NCI-H2196 (cell line): ENCODE results near the gene TLR1.
"Not testable (repeated sequence)": the region's sequence is repeated elsewhere in the genome, so short reads cannot be mapped to it uniquely, and the experiment has no call there.

Experiments
- DNase-seq: peaks from one replicate; lab custom pipeline; 2025; ENCODE audit not compliant: unreplicated experiment; lab: John Stamatoyannopoulos, UW

The TLR1 gene

DNA sequence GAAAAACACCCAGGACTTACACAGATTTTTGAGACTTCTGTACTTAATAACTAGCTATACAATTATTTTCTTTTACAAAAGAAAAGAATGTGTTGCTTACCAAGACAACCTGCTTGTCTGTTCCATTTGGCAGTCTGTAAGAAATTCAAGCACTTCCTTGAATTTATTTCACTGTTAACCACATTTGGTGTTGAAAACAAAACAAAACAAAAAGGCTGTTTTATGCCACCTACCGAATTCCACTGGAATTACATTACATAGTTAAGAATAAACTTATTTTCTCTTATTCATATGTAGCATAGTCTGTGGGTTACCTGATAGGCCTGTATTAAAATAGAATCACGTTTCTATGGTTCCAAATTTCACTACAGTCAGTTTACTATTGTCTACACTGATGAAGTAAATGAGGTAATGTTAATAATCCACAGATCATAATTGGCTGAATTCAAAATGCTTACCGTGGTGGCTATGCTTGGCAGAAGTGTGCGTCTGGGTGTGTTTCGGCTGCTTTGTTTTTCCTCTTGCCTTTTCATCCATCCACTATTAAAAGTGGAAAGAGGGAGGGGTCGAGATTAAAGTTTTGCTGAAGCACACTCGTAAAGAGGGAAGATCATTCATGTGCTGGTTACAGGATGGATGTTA, at the start of gene TLR1:
TLR1 (minus strand) TSS at position 138 of the 642 bp plus-strand sequence. CDS start 5,960 bp downstream, outside the sequence.
- peak; percentile 51 for DNase-seq

DNA sequence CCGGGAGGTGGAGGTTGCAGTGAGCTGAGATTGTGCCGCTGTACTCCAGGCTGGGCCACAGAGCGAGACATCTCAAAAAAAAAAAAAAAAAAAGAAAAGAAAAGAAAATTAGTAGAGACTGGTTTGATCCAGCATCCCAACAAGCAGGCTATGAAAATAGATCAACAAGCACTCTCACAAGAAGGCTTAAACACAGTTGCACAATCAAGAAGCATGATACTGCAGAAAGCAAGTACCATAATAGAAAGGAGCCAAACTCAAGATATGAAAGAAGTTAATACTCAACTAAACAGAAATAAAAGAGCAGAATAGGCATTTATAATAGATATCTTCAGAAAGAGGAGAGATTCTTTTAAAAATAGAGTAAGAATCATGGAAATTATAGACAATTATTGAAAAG, 41.4 kb upstream of the TLR1 start:
- no peak for DNase-seq

DNA sequence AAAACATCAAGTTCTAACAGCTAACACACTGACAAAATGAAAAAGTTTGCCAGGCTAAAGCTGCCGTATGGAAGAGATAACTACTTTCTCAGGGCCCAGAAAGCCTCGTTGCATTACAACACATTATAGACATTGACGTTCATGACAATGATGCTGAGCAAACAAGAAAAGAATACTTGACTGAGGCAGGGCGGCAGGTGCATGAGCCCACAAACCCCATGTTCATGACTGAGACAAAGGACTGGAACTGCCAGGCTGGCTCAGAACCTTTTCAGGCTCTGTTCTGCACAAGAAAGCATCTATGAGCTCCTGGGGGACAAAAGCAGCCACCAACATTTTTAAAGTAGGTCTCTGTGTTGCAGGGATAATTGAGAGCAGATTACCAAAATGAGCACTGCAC, 38.4 kb upstream of the TLR1 start:
- DNase-seq: peak; percentile 14

DNA sequence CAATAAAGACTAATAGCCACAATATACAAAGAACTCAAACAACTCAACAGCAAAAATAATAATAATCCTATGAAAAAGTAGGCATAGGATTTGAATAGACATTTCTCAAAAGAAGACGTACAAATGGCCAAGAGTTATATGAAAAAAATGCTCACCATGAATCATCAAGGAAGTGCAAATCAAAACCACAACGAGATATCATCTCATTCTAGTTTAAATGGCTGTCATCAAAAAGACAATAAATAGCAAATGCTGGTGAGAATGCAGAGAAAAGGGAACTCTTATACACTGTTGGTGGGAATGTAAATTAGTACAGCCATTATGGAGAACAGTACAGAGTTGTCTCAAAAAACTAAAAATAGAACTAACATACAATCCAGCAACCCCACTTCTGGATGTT, 33.3 kb upstream of the TLR1 start:
- DNase-seq: no peak

- DNase-seq: no peak
Observed at GRCh38 chr4:38837334-38837733, 32.7 kb upstream of the TLR1 start.

DNA sequence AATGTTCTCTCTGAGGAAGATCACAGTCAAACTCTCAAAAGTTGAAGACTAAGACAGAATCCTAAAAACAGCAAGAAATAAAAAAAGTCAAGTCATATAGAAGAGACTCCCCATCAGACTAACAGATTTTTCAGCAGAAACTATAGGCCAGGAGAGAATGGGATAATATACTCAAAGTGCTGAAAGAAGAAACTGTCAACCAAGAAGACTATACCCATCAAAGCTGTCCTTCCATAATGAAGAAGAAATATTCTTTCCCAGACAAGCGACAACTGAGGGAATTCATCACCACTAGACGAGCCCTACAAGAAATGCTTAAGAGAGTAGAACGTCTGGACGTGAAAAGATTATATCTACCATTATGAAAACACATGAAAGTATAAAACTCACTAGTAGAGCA, 30.0 kb upstream of the TLR1 start:
- DNase-seq: no peak

DNA sequence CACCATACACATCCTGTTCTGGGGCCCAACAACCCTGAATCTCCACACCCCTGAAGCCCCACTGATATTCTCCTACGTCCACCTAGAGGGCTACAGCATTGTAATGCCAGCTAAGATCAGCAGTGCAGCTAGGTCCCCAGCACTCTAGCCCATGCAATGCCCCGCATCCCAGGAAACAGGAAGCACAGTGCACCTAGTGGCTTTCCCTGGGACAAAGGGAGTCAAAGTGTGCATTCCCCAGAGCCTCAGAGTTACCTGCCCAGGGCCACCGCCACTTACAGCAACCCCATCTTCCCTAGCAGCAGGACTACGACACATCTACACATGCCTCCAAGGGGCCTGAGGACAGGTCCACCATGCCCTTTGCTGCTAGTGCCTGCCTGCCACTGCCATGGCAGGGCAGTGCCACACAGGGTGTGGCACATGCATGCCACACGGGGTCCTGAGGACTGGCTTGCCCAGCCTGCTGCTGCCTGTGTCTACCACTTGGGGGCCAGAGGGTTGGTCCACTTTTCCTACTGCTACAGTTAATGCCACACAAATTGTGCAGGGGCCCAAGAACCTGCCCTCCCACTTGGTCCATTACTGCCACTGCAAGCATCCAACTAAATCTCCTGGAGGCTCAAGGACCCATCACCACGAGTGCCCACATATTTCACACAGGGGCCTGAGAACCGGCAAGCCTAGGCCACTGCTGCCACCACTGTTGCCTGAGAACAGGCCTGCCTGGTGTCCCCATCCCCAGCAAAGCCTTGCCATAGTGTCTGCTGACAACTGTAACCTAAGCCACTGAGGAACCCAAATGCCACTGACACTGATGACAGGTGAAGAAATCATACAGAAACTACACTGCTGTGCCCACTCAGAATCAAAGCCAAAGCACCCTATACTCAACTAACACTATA, 28.3 kb upstream of the TLR1 start:
- no peak for DNase-seq

DNA sequence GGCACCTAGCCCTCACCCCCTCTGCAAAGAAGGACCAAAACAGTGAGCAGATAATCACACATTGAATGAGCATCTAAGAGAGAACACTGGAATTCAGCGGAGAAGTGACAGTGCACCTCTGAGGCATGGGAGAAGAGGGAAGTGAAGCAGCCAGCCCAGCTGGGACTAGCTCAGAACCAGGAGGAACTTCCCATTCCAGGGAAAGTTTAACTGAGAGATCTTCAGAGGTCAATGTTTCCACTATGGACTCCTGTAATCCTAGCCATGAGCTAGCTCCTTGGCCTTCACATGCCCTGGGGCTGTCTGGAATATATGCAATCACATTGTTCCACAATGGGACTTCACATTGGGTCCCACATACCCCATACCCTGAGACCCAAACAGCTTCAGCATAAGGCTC, 27.6 kb upstream of the TLR1 start:
- no peak for DNase-seq

DNA sequence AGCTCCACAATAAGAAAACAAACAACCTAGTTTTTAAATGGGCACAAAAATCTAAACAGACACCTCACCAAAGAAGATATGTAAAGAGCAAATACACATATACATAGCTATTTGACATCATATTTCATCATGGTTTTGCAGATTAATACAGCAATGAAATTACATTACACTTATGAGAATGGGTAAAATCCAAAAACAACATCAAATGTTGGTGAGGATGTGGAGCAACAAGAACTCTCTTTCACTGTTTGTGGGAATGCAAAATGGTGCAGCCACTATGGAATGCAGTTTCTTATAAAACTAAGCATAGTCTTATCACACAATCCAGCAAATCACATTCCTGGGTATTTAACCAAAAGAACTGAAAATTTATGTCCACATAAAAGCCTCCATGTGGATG, 27.1 kb upstream of the TLR1 start:
- no peak for DNase-seq

DNA sequence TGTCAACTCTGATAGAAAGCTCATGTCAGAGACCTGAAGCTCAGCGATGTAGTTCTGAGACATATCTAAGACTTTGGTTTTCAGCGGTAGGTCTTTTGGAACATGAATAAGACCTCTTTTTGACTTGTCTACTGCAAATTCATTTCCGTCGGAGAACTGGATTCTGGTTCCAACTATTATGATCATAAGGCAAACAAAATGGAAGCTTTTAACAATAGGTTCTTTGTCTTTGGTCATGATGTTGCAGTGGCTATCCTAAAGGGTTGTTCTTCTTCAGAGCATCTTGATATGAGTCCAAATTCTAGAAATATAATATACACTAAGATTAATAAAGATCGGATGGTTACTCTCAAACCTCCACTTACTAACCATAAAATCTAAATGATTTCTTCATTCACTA, 24.6 kb upstream of the TLR1 start:
- no peak for DNase-seq

- no peak for DNase-seq
Observed at GRCh38 chr4:38823766-38824165, 19.2 kb upstream of the TLR1 start.

GRCh38 chr4:38822748-38823303, 18.2 kb upstream of the TLR1 start:
- DNase-seq: no peak

- no peak for DNase-seq
Observed at GRCh38 chr4:38821739-38822138, 17.1 kb upstream of the TLR1 start.

- no peak for DNase-seq
Observed at GRCh38 chr4:38820329-38821061, 15.9 kb upstream of the TLR1 start.

- no peak for DNase-seq
Observed at GRCh38 chr4:38819569-38819968, 15.0 kb upstream of the TLR1 start.

DNA sequence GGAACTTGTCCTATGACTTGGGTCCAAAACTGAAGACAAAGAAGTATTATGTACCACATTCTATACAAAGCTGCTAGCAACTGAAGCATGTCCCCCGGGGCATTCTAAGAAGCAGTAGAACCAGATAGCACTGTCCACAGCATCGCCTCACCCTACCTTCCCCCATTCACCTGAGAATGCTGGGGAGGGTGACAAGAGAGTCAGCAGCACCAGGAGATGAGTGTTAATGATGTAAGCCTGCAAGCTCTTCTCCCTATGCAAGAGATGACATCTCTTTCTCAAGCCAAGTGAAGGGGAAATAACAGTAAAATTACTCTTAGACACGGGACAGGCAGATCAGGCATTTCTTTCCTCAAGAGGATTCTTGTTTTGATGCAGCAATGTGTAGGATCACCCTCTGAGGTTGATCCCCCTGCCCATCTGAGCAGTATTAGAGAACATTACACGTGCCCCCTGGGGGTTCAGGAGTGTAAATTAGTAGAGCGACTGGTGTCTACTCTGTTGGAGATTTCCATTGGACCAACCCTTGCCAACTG, 13.9 kb upstream of the TLR1 start:
- DNase-seq: no peak

GRCh38 chr4:38815885-38816782, 11.5 kb upstream of the TLR1 start:
- DNase-seq: no peak

DNA sequence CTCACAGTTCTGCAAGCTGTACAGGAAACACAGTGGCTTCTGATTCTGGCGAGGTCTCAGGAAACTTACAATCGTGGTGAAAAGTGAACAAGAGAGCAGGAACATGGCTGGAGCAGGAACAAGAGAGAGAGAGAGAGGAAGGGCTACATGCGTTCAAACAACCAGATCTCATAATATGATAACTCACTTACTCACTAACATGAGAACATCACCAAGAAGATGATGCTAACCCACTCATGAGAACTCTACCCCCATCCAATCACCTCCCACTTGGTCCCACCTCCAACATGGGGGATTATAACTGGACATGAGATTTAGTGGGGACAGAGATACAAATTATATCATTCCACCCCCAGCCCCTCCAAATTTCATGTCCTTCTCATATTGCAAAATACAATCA, 9.8 kb upstream of the TLR1 start:
- DNase-seq: no peak

- no peak for DNase-seq
Observed at GRCh38 chr4:38811297-38811696, 6.7 kb upstream of the TLR1 start.

- DNase-seq: not testable (repeated sequence)
Observed at GRCh38 chr4:38807462-38807861, 2.9 kb upstream of the TLR1 start.
